HG03354 (cell line): ENCODE results near the gene CLIC1.

ENCODE experiments used
- ATAC-seq: cut with Tn5 transposase; IDR thresholded peaks from one replicate; pipeline ENCODE4 v1.9.1; 2021; ENCODE audit warnings: mild to moderate bottlenecking; ENCODE audit not compliant: unreplicated experiment, poor library complexity, severe bottlenecking

The CLIC1 gene

GRCh38 chr6:31740397-31741223 is 4.3 kb upstream of the CLIC1 start:
- ATAC-seq: no peak

- peak; percentile 72 for ATAC-seq
Measured at GRCh38 chr6:31739639-31740396, 3.5 kb upstream of the CLIC1 start, which contains the start of gene MSH5. Gene MSH5, plus strand, starts transcription at chr6:31740005. Its CDS starts 462 bp downstream, at chr6:31740467.

GRCh38 chr6:31737991-31738979 is 2.0 kb upstream of the CLIC1 start:
- ATAC-seq: no peak

DNA sequence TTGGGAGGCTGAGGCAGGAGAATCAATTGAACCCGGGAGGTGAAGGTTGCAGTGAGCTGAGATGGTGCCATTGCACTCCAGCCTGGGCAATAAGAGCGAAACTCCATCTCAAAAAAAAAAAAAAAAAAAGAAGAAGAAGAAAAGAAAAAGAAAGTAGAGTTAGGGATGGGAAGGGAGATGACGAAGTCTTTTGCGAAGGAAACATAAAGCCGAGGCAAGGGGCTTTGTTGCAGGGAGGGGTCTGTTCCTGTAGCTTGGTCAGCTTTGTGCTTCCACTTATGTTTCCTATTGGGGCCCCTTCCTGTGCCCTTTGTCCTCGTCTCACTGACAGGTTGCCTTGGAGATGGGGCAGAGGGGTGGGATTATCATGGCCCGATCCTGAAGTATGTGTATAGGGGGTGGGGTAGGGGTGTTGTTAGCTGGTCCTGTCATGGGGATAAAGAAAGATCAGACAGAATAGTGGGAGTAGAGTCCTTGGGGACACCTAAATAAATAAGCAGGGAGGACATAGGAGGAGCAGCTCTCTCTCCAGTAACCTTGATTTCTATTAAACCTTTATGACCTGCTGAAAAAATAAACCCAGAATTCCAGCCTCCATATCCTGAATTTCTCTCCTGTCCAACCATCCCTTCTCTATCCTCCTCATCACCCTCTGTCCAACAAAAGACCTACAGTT is 1.1 kb upstream of the CLIC1 start:
- no peak for ATAC-seq

DNA sequence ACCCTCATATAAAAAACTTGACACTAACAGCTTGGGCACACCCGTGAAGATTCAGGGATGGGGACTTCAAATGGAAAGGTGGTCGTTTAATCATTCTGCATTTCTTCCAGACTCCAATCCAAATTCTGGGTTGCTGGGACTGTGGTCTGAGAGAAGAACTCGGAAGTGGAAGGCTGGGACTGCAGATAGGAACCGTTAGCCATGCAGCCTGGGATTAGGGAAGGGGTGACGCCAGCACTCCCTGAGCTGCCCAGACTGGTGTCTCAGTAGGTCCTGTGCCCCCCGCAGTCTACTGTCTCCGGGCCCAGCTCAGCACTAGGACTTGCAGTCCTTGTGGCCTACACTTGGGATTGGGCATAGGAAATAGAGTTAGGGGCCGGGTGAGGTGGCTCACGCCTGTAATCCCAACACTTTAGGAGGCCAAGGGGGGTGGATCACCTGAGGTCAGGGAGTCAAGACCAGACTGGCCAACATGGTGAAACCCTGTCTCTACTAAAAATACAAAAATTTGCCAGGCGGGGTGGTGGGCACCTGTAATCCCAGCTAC is 511 bp upstream of the CLIC1 start:
- ATAC-seq: no peak

DNA sequence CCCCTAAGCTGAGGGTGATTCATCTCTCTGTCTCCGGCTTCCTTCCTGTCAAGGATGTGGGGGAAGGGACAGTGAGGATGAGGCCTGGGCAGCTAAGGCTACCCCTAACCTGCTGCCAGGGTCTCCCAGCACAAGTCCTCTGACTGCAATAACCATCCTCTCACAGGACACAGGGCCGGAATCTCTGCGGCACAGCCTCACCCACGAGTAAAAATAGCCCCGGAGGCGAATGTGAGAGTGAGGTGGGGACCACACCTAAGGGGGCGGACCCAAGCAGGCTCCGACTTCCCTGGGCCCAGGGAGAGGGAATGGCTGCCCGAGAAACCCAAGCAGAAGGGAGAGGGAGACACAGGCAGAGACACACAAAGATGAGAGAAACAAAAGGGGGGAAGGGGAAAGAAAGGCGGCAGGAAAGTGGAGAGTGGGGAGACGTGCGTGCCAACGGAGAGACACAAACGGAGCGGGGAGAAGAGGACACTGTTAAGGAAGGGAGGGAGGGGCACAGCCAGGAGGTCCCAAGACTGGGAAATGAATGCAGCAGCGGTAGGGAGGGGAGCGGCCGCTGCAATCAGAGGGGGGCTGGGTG is 1.4 kb downstream of the CLIC1 start:
- ATAC-seq: no peak

- ATAC-seq: no peak
Measured at GRCh38 chr6:31734247-31734820, 2.0 kb downstream of the CLIC1 start.

- no peak for ATAC-seq
Measured at GRCh38 chr6:31733734-31734133, 2.6 kb downstream of the CLIC1 start.

DNA sequence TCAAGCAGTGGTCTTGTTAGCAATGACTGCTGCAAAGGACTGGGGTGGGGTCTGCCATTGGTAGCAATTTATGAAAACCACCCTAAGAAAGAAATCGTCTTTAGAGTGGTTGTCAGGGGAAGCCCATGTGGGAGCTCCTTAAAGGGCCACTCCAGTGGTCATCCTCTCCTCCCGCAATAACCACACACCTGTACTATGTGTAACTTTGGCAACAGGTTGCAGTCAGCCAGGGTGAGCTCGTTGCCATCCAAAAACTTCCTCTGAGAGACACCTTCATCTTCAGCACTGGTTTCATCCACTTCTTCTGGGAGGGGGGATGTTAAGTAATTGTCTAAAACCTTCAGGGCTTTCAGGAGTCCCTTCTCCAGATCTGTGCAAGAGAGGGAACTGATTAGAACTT is 4.3 kb downstream of the CLIC1 start:
- no peak for ATAC-seq

- no peak for ATAC-seq
Measured at GRCh38 chr6:31730631-31731086, 5.7 kb downstream of the CLIC1 start.

GRCh38 chr6:31729979-31730630 is 6.2 kb downstream of the CLIC1 start:
- peak; percentile 33 for ATAC-seq

GRCh38 chr6:31729515-31729978 is 6.8 kb downstream of the CLIC1 start:
- peak; percentile 51 for ATAC-seq

GRCh38 chr6:31728767-31729514 is 7.4 kb downstream of the CLIC1 start, which contains the start of gene DDAH2:
Gene DDAH2, minus strand, starts transcription at chr6:31729299. Its CDS starts 138 bp downstream, at chr6:31729161.
- no peak for ATAC-seq

DNA sequence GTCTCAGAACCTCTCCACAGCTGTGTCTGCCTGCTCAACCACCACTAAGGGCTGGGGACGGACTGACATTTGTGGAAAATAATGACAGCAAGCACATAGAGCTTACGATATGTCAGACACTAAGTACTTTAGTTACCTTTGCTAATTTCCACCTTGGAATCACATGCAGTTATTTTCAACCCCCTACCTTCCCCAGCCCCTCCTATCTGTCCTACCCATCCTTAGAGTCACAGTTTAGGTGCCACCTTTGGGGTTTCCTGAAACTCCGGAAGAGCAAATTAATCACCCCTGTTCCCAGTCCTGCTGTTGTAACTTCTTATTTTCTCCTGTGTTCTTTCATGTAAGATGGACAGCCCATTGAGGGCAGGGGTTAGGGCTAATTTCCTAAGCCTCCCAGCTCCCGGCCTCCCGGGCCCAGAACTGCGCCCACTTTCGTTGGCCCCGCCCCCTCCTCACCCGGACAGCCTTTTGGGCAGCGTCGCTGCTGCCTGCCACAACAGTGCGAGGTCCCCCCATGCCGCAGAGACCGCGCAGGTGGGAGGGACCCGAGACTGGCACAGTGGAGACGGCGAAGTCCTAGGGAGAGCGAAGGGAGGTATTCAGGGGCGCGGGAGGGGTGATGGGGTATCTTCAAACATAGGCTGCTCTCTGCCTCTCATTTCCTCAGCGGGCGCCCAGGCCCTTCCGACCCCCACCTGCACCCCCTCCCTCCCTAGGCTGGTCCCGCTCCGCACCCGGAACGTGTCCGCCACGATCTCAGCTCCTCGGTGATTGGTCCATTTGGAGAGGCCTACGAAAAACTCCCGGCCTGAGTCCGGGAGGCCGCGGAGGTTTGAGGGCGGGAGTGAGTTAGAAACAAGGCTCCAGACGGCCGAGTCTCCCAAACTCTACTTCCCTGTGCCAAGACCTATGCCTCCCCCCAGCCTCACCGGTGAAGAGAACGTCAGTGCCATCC is 8.3 kb downstream of the CLIC1 start:
- ATAC-seq: no peak

DNA sequence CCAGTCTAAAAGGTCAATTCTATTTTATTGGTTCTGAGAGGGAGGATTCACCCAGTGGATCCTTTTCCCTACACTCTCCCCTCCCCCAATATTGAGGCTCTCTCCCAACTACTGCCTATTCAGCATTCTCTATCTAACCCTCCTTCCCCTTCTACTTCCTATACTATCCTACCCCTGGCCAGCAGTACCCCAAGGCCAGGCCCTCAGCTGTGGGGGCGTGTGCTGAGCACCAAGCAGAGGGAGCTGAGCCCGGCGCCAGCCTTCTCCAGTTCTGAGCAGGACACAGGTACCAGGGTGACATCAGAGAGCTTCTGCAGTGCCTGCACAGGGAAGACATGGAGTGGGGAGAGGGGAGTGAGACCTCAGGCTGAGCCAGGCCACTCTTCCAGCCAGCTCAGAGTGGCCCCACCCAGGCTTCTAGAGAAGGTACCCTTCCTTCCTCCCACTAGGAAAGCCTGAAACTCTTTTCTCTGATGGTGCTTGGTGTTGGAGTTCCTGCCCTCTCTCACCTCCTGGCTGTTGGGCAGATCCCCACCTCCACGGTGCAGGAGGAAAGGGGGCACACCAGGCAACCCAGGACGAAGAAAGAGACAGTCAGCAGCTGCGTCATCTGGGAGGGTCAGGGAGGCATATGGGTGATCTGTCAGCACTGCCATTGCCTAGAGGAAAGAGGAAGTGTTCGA is 9.2 kb downstream of the CLIC1 start:
- peak; percentile 67 for ATAC-seq
